Activated CD4-positive, alpha-beta T cell treated with anti-CD3 and anti-CD28 coated beads, Interleukin-10, Interleukin-2, amounts not matched to agents 100 ng/mL and 50 ng/mL, durations not matched to agents 16 hours and 8 hours (primary cell): Measurements from ENCODE around the gene TMSB10.
A peak's percentile ranks its signal among the peaks of the same experiment; 100 is the strongest.
"Not testable (repeated sequence)": the region's sequence is repeated elsewhere in the genome, so short reads cannot be mapped to it uniquely, and the experiment has no call there.

Source experiments
- DNase-seq: peaks from one replicate; pipeline ENCODE4 v3.0.0-alpha.2; 2020

The TMSB10 gene

GRCh38 chr2:84904717-84905174 is 710 bp upstream of the TMSB10 start:
- DNase-seq = peak; percentile 56

- DNase-seq = peak; percentile 76
Measured at GRCh38 chr2:84906108-84906899, 848 bp downstream of the TMSB10 start.

GRCh38 chr2:84906900-84907714 is 1.7 kb downstream of the TMSB10 start:
- DNase-seq = peak; percentile 71

DNA sequence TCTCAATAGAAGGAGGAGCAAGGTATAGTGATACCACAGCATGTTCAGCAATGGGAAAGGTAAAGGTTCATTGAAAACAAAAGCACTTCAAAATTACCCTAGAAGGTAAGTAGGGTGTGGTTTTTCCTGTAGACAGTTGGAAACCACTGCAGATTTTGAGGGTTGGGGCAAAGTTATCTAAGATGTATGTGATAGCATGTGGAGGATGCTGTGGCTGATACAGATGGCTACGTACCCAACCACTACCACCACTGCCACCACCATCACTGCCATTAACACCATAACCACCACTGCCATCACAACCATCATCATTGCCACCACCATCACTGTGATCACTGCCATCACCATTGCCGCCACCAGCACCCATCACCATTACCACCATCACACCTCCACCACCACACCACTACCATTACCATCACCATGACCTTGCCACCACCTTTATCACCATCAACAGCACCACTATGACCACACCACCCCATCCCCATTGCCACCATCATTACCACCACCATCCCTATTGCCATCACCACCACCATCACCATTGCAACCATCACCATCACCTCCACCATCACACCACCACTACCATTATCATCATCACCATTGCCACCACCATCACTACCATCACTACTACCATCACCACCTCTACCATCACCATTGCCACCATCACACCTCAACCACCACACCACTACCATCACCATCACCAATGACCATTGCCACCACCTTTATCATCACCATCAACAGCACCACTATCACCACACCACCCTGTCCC is 3.7 kb downstream of the TMSB10 start:
- peak; percentile 80 for DNase-seq

DNA sequence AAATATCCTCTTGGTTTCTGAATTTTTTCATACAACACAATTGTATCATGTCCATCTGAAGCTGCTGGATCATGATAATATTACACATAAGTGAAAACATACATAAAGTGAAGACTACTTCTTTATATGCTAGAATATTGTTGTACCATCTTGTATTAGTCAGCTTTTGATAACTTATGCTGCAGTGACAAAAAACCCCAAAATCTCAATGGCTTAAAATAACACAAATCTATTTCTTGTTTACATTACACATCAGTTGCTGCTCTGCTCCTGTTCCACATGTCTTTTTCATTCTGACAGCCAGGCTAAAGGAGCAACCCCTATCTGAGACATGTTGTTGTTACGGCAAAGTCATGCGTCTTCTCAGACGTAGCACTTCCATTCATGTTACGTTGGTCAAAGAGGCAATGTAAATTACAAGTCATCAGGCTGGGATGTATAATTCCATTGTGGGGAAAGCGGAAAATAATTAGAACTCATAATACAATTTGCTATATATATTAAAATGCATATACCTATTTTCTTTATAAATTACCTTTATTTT is 5.8 kb downstream of the TMSB10 start:
- DNase-seq = no peak

GRCh38 chr2:84912984-84913383 is 7.5 kb downstream of the TMSB10 start:
- DNase-seq = no peak

DNA sequence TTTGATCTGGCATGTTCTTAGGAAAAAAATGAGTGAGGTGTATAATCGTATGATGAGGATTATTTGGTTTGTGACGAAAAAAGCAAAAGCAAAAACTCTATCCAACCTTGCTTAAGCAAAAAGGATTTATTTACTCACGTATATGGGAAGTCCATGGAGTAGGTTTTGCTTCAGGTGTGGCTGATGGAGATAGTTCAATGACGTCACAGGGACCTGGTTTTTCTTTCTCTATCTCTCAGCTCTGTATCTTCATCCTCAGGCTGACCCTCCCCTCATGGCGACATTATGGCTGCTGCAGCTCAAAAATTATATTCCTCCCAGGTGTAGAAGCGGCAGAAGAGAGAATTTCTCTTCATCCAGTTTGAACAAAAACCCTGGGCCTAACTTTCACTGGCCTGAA is 8.9 kb downstream of the TMSB10 start:
- no peak for DNase-seq

- not testable (repeated sequence) for DNase-seq
Measured at GRCh38 chr2:84915675-84916074, 10.2 kb downstream of the TMSB10 start.

GRCh38 chr2:84917821-84918220 is 12.4 kb downstream of the TMSB10 start:
- DNase-seq = not testable (repeated sequence)

DNA sequence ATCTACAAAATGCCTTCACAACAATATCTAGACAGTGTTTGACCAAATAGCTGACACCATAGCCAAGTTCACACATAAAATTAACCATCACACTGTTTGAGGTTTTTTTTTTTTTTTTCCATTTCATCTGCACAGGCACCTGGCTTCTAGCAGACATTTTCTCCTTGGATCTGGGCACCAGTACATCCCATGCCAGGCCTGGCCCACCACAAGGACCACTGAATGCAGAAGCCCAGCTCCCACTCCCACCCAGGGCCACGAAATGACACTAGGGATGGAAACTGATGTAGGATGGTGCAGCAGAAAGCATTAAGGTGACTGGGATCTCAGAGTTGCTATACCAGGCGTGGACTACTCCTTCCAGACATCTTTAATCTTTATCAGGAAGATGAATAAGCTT is 13.0 kb downstream of the TMSB10 start:
- DNase-seq = no peak

GRCh38 chr2:84919885-84920580 is 14.6 kb downstream of the TMSB10 start:
- peak; percentile 49 for DNase-seq

DNA sequence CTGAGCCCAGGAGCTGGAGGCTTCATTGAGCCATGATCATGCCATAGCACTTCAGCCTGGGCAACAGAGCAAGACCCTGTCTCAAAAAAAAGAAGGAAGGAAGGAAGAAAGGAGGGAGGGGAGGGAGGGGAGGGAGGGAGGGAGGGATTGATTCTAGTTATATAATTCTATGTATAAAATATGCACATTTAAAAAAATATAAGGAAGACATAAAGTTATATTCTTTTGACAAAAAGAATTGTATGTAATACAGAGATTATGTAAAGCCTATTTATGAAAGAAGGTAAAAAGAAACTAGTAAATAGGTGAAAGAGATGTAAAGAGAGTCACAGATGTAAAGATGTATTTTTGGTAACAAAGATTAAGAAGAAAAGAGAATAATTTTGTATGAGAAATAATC is 17.6 kb downstream of the TMSB10 start:
- no peak for DNase-seq

DNA sequence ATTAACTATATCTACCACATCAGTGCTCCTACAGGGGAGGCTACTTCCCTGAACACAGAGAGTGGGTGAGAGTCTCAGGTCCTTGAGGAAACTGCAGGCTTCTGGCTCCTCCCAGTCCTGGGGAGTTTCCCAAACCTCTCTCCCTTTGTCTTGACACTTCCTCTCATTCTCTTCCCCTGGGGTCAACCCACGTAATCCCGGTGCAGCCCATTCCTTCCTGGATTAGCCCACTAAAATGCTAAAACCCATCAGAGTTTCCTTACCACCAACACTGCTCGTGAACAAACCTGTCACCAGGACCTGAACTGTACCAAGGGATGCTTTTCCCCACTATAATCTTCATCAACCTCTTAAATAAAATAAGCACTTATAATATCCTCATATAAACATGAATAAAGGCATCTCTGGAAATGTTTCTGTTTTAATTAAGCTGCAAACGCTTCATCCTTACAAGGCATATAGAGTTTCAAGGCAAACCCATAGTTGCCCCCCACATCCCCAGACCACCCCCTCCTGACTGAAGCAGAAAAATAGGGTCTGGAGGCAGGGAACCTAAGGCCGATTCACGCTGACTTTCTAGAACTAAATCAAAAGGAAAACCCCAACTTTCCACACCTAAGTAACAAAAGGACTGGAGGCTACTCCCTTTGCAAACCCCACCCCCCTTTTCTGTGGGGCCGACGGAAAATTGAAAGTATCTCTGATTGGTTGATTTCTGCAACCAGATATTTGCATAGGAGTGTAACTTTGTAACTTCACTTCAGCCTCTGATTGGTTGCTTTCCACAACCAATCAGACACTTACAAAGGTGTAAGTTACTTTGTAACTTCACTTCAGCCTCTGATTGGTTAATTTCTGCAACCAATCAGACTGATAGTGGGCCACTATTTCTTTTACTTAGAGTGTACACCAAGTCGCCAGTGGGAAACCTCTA is 19.0 kb downstream of the TMSB10 start:
- peak; percentile 87 for DNase-seq

- peak; percentile 23 for DNase-seq
Measured at GRCh38 chr2:84925336-84925723, 19.9 kb downstream of the TMSB10 start.

- DNase-seq = peak; percentile 99
Measured at GRCh38 chr2:84925724-84926376, 20.4 kb downstream of the TMSB10 start.

DNA sequence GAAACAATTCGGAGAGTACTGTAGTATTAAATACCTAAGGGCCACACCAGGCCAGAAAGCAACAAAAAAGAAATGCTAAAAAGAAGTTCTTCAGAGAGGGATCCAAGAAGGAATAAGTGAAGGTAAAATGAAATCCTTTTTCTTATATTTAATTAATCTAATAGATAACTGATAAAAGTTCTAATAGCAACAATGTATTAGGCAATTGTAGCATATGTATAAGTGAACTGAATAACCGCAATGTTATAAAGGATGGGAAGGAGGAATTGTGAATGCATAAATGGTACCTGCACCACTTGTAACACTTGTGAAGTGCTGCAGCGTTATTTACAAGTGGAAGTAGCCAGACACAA is 21.8 kb downstream of the TMSB10 start:
- DNase-seq = no peak

GRCh38 chr2:84931384-84931821 is 25.9 kb downstream of the TMSB10 start:
- DNase-seq = no peak

GRCh38 chr2:84938194-84938879 is 32.9 kb downstream of the TMSB10 start:
- peak; percentile 83 for DNase-seq

- DNase-seq = peak; percentile 97
Measured at GRCh38 chr2:84939426-84940087, 34.1 kb downstream of the TMSB10 start.
